Neural cell (in vitro differentiated cells): Measurements from ENCODE around the gene ORC5. TPM values are rescaled to one million over a fixed set of nuclear protein-coding genes. Genes with fewer than 3 reads are reported as not detected.

Experiments used
- H2AFZ ChIP-seq: fragments of 200-600, 300-800 bp; sonication (generic), shearing (Covaris generic); 2 replicates; pipeline ENCODE4 v1.6.0; 2014; ENCODE audit warnings: low read depth, mild to moderate bottlenecking, antibody characterized with exemption, low read length, moderate library complexity
- H3F3A ChIP-seq: fragments of 200-600 bp; shearing (Covaris generic); 2 replicates; pipeline ENCODE4 v1.6.1; 2016; ENCODE audit warnings: mild to moderate bottlenecking, moderate library complexity, mixed read lengths, antibody characterized with exemption, low read length; ENCODE audit not compliant: insufficient read depth, poor library complexity, severe bottlenecking
- H3K27ac ChIP-seq: fragments of 200-600, 300-800 bp; sonication (generic), shearing (Covaris generic); 2 replicates; pipeline ENCODE4 v1.5.1; 2014; ENCODE audit warnings: mild to moderate bottlenecking, low read length, moderate library complexity
- H3K27me3 ChIP-seq: fragments of 300-800, 200-600 bp; sonication (generic), shearing (Covaris generic); 2 replicates; pipeline ENCODE4 v1.6.0; 2014; ENCODE audit warnings: mild to moderate bottlenecking, low read depth, low read length, moderate library complexity; ENCODE audit not compliant: insufficient read depth
- H3K36me3 ChIP-seq: fragments of 300-800, 200-600 bp; sonication (generic), shearing (Covaris generic); 2 replicates; pipeline ENCODE4 v1.5.1; 2014; ENCODE audit warnings: mild to moderate bottlenecking, antibody characterized with exemption, low read length, moderate library complexity; ENCODE audit not compliant: insufficient read depth
- H3K4me2 ChIP-seq: fragments of 300-800, 200-600 bp; sonication (generic), shearing (Covaris generic); 2 replicates; pipeline ENCODE4 v1.6.0; 2014; ENCODE audit warnings: mild to moderate bottlenecking, low read length
- H3K4me3 ChIP-seq: fragments of 300-800, 200-600 bp; sonication (generic), shearing (Covaris generic); 2 replicates; pipeline ENCODE4 v1.5.1; 2014; ENCODE audit warnings: mild to moderate bottlenecking, low read length, moderate library complexity
- H3K79me2 ChIP-seq: fragments of 200-600 bp; shearing (Covaris generic); replicated peaks from 2 replicates; pipeline ENCODE4 v1.6.0; 2014; ENCODE audit warnings: mild to moderate bottlenecking, low read length, moderate library complexity; ENCODE audit not compliant: insufficient read depth
- H3K9ac ChIP-seq: fragments of 300-800, 200-600 bp; sonication (generic), shearing (Covaris generic); 2 replicates; pipeline ENCODE4 v1.6.1; 2016; ENCODE audit warnings: mild to moderate bottlenecking, low read length, mixed read lengths
- H3K9me2 ChIP-seq: fragments of 200-600 bp; shearing (Covaris generic); 2 replicates; pipeline ENCODE4 v1.6.1; 2016; ENCODE audit warnings: mild to moderate bottlenecking, low read length, mixed read lengths; ENCODE audit not compliant: insufficient read depth
- H3K9me3 ChIP-seq: fragments of 200-600, 300-800 bp; sonication (generic), shearing (Covaris generic); 2 replicates; pipeline ENCODE4 v1.6.1; 2016; ENCODE audit warnings: mild to moderate bottlenecking, mixed run types, low read length, moderate library complexity, mixed read lengths
- H4K20me1 ChIP-seq: fragments of 200-600 bp; shearing (Covaris generic); 2 replicates; pipeline ENCODE4 v1.6.1; 2016; ENCODE audit warnings: mild to moderate bottlenecking, mixed run types; ENCODE audit not compliant: insufficient read depth
- EP300 ChIP-seq: fragments of 450-650 bp; conservative IDR thresholded peaks from 2 replicates; pipeline ENCODE4 v1.6.1; 2014; ENCODE audit warnings: antibody characterized with exemption, mild to moderate bottlenecking, moderate library complexity; ENCODE audit not compliant: poor library complexity, severe bottlenecking
- EZH2 ChIP-seq: fragments of 200-600, 300-800 bp; shearing (Covaris generic), sonication (generic); IDR thresholded peaks from 2 replicates; pipeline ENCODE4 v1.6.1; 2014; ENCODE audit warnings: antibody characterized with exemption, low read length, borderline replicate concordance, mild to moderate bottlenecking; ENCODE audit not compliant: insufficient read depth, poor library complexity, severe bottlenecking
- MXI1 ChIP-seq: fragments of 450-650 bp; conservative IDR thresholded peaks from 2 replicates; pipeline ENCODE4 v1.6.1; 2014; ENCODE audit warnings: antibody characterized with exemption, mild to moderate bottlenecking; ENCODE audit not compliant: poor library complexity, severe bottlenecking
- POLR2AphosphoS5 ChIP-seq: IDR thresholded peaks from 2 replicates; pipeline ENCODE4 v1.6.1; 2012
- RAD21 ChIP-seq: fragments of 450-650 bp; conservative IDR thresholded peaks from 2 replicates; pipeline ENCODE4 v1.6.1; 2014; ENCODE audit warnings: antibody characterized with exemption, mild to moderate bottlenecking, moderate library complexity
- REST ChIP-seq: IDR thresholded peaks from 2 replicates; pipeline ENCODE4 v1.6.1; 2012; ENCODE audit warnings: borderline replicate concordance
- SMC3 ChIP-seq: fragments of 450-650 bp; conservative IDR thresholded peaks from 2 replicates; pipeline ENCODE4 v1.6.1; 2014; ENCODE audit warnings: antibody characterized with exemption, mild to moderate bottlenecking, moderate library complexity; ENCODE audit not compliant: poor library complexity
- TAF1 ChIP-seq: IDR thresholded peaks from 2 replicates; pipeline ENCODE4 v1.6.1; 2012; ENCODE audit warnings: low read depth
- polyA plus RNA-seq: library from polyadenylated mRNA; depleted of rRNA; stranded (reverse); fragments of >200 nt; gene quantifications from 2 replicates; pipeline ENCODE4 v1.2.3, GENCODE V29; 2014
- TF ChIP-seq, protein P1 (sequence below): fragments of 450-650 bp; IDR thresholded peaks from 2 replicates; pipeline ENCODE4 v1.5.1; 2014; ENCODE audit warnings: antibody characterized with exemption, mild to moderate bottlenecking, moderate library complexity; ENCODE audit not compliant: poor library complexity, severe bottlenecking

Gene ORC5
- polyA plus RNA-seq, 1 donor from 2014 or later = 23.4 TPM

GRCh38 chr7:104142147-104142546 is 65.7 kb downstream of the ORC5 start:
- H3K27me3 ChIP-seq = no peaks in the 10 kb centered on the region
- H3K27ac ChIP-seq = no peak overlapping the region
- H3F3A ChIP-seq = no peaks in the 10 kb centered on the region
- H3K9me2 ChIP-seq = no peaks in the 10 kb centered on the region
- H2AFZ ChIP-seq = no peak overlapping the region
- TF ChIP-seq TAF1 (no peak), REST (no peak), MXI1 (no peak), POLR2AphosphoS5 (no peak)
- no peaks in the 10 kb centered on the region for H3K36me3 ChIP-seq
- H4K20me1 ChIP-seq = no peaks in the 10 kb centered on the region
- H3K9ac ChIP-seq = no peak overlapping the region
- H3K4me2 ChIP-seq = no peak overlapping the region
- H3K9me3 ChIP-seq = no peaks in the 10 kb centered on the region
- no peaks in the 10 kb centered on the region for H3K79me2 ChIP-seq
- H3K4me3 ChIP-seq = no peak overlapping the region

DNA sequence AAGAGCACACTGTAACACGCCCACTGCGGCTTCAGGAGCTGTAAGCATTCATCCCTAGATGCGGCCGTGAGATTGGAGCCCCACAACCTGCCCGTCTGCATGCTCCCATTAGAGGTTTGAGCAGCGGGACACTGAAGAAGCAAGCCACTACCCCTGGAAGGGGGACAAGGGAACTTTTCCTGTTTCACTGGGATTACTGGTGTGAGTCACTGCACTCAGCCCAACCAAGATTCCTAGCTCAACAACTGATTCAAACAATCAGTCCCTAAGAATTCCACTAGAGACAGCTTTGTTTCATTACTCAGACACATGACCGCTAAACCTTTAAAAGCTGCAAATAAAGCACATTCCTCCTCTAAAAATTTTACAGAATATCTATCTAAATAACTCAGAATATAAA is 69.8 kb downstream of the ORC5 start:
- H3K9me3 ChIP-seq = no peaks in the 10 kb centered on the region
- no peak overlapping the region for H3K9ac ChIP-seq
- no peaks in the 10 kb centered on the region for H3F3A ChIP-seq
- no peak for TF ChIP-seq POLR2AphosphoS5
- no peak for TF ChIP-seq TAF1
- TF ChIP-seq EZH2 = no peak
- no peak for TF ChIP-seq REST
- no peak for TF ChIP-seq SMC3
- no peak for TF ChIP-seq RAD21
- TF ChIP-seq MXI1 = no peak
- no peak for TF ChIP-seq EP300
- TF ChIP-seq, protein P1, sequence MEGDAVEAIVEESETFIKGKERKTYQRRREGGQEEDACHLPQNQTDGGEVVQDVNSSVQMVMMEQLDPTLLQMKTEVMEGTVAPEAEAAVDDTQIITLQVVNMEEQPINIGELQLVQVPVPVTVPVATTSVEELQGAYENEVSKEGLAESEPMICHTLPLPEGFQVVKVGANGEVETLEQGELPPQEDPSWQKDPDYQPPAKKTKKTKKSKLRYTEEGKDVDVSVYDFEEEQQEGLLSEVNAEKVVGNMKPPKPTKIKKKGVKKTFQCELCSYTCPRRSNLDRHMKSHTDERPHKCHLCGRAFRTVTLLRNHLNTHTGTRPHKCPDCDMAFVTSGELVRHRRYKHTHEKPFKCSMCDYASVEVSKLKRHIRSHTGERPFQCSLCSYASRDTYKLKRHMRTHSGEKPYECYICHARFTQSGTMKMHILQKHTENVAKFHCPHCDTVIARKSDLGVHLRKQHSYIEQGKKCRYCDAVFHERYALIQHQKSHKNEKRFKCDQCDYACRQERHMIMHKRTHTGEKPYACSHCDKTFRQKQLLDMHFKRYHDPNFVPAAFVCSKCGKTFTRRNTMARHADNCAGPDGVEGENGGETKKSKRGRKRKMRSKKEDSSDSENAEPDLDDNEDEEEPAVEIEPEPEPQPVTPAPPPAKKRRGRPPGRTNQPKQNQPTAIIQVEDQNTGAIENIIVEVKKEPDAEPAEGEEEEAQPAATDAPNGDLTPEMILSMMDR = no peak
- no peaks in the 10 kb centered on the region for H3K27me3 ChIP-seq
- H3K4me2 ChIP-seq = no peak overlapping the region
- no peaks in the 10 kb centered on the region for H3K36me3 ChIP-seq
- no peak overlapping the region for H3K4me3 ChIP-seq
- no peaks in the 10 kb centered on the region for H4K20me1 ChIP-seq
- H2AFZ ChIP-seq = no peak overlapping the region
- H3K27ac ChIP-seq = no peak overlapping the region
- no peaks in the 10 kb centered on the region for H3K9me2 ChIP-seq
- H3K79me2 ChIP-seq = no peaks in the 10 kb centered on the region
